CD4-positive, alpha-beta T cell treated with Interleukin-1 beta for 1 hour (primary cell): ENCODE measurements around the gene NKX1-1.
A peak's percentile ranks its signal among the peaks of the same experiment; 100 is the strongest.

Experiments used
- DNase-seq, 2 donors: peaks; one replicate each; pipeline ENCODE4 v3.0.0-alpha.2; 2020 to 2022

Gene NKX1-1

GRCh38 chr4:1416051-1416947, 10.1 kb upstream of the NKX1-1 start:
- no peak for DNase-seq

GRCh38 chr4:1415681-1415981, 9.4 kb upstream of the NKX1-1 start:
- no peak for DNase-seq

- no peak for DNase-seq
Measured at GRCh38 chr4:1414831-1415680, 8.8 kb upstream of the NKX1-1 start.

- DNase-seq, result no peak
Measured at GRCh38 chr4:1413687-1414479, 7.6 kb upstream of the NKX1-1 start.

GRCh38 chr4:1413204-1413663, 7.0 kb upstream of the NKX1-1 start:
- DNase-seq, result no peak

- DNase-seq, result no peak
Measured at GRCh38 chr4:1412376-1413203, 6.3 kb upstream of the NKX1-1 start.

- no peak for DNase-seq
Measured at GRCh38 chr4:1411436-1412375, 5.5 kb upstream of the NKX1-1 start.

GRCh38 chr4:1410491-1411325, 4.5 kb upstream of the NKX1-1 start:
- DNase-seq, result peak; percentile 10 to 31

- DNase-seq, result no peak
Measured at GRCh38 chr4:1409491-1410425, 3.5 kb upstream of the NKX1-1 start.

GRCh38 chr4:1409079-1409478, 2.8 kb upstream of the NKX1-1 start:
- DNase-seq, result no peak

- no peak for DNase-seq
Measured at GRCh38 chr4:1408418-1408817, 2.2 kb upstream of the NKX1-1 start.

GRCh38 chr4:1407657-1408333, 1.6 kb upstream of the NKX1-1 start:
- no peak for DNase-seq

- no peak for DNase-seq
Measured at GRCh38 chr4:1406981-1407656, 877 bp upstream of the NKX1-1 start.

GRCh38 chr4:1405636-1406393, 427 bp downstream of the NKX1-1 start:
- DNase-seq, result no peak

GRCh38 chr4:1405254-1405635, 997 bp downstream of the NKX1-1 start:
- DNase-seq, result no peak

- DNase-seq, result no peak
Measured at GRCh38 chr4:1404573-1405253, 1.5 kb downstream of the NKX1-1 start.
